ENCODE measurements around the gene CAP1. TPM values are rescaled to one million over a fixed set of nuclear protein-coding genes. Genes with fewer than 3 reads are reported as not detected.

Gene CAP1
- total and polyA plus RNA-seq, 2 of the 13 experiments (the other 11 are each of a cell fraction or from before 2014, with no cell fraction given) = 174 to 195 TPM

DNA sequence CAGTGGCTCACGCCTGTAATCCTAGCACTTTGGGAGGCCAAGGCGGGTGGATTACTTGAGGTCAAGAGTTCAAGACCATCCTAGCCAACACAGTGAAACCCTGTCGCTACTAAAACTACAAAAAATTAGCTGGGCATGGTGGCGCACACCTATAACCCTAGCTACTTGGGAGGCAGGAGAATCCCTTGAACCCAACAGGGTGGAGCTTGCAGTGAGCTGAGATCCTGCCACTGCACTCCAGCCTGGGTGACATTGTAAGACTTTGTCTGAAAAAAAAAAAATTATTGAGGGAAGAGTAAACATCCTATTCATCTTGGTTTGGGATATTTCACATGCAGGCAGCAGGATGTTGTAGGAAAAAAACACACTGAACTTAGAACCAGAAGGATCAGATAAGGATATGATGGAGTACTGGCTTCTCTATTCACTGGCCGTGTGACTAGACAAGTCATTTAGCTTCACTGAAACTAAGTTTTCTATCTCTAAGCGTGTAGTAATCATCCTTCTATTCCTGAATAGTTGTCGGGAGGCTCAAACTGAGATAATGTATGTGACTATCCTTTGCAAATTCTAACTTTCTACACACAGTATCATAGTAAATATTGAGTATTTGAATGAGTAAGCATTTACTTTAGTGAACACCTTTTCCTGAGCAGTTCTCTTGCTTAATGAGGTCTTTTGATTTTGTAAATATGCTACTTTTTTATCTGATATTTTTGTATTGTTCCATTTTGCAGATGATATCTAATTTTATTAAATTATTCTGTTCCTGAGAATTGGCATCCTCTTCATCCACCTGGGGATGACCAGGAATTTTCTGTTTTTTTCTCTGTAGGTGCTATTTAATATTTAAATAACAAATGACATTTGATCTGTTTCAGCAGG, 18.2 kb downstream of the CAP1 start (continued):
- no peak for TF ChIP-seq GMEB1 (CRISPR knock-in tag; IDR thresholded peaks at IDR 0.05; ENCODE audit: borderline replicate concordance)
- TF ChIP-seq THYN1 (CRISPR knock-in tag; IDR thresholded peaks at IDR 0.05; ENCODE audit: borderline replicate concordance, low read depth) = no peak
- no peak for TF ChIP-seq RORA (CRISPR knock-in tag; IDR thresholded peaks at IDR 0.05)
- TF ChIP-seq ZNF878 (CRISPR knock-in tag; IDR thresholded peaks at IDR 0.05) = no peak
- no peak for TF ChIP-seq SOX13 (IDR thresholded peaks at IDR 0.05)
- peak in 1 of 2 experiments; percentile 67; a peak in 2 of 4 replicates for TF ChIP-seq SOX13 (CRISPR knock-in tag; conservative IDR thresholded peaks at IDR 0.05 in 1 of 2, IDR thresholded peaks at IDR 0.05 in 1 of 2)
- no peak for TF ChIP-seq ONECUT2 (CRISPR knock-in tag; IDR thresholded peaks at IDR 0.05)
- TF ChIP-seq ZNF142 (CRISPR knock-in tag; IDR thresholded peaks at IDR 0.05) = no peak
- no peak for TF ChIP-seq ZNF451 (CRISPR knock-in tag; IDR thresholded peaks at IDR 0.05)
- TF ChIP-seq NFAT5 (CRISPR knock-in tag; IDR thresholded peaks at IDR 0.05) = no peak
- TF ChIP-seq HBP1 (CRISPR knock-in tag; IDR thresholded peaks at IDR 0.05; ENCODE audit: low read depth) = no peak
- no peak for TF ChIP-seq ZNF777 (CRISPR knock-in tag; IDR thresholded peaks at IDR 0.05)
- TF ChIP-seq MAFG (CRISPR knock-in tag; IDR thresholded peaks at IDR 0.05) = no peak
- no peak for TF ChIP-seq NFYB (CRISPR knock-in tag; IDR thresholded peaks at IDR 0.05)
